Measurements from ENCODE around the gene TUBB4A. TPM values are rescaled to one million over a fixed set of nuclear protein-coding genes. Genes with fewer than 3 reads are reported as not detected.

The TUBB4A gene
- total and polyA plus RNA-seq, 2 of the 8 experiments (the other 6 are each of a cell fraction or from before 2014, with no cell fraction given) = 16.8 to 30.4 TPM

DNA sequence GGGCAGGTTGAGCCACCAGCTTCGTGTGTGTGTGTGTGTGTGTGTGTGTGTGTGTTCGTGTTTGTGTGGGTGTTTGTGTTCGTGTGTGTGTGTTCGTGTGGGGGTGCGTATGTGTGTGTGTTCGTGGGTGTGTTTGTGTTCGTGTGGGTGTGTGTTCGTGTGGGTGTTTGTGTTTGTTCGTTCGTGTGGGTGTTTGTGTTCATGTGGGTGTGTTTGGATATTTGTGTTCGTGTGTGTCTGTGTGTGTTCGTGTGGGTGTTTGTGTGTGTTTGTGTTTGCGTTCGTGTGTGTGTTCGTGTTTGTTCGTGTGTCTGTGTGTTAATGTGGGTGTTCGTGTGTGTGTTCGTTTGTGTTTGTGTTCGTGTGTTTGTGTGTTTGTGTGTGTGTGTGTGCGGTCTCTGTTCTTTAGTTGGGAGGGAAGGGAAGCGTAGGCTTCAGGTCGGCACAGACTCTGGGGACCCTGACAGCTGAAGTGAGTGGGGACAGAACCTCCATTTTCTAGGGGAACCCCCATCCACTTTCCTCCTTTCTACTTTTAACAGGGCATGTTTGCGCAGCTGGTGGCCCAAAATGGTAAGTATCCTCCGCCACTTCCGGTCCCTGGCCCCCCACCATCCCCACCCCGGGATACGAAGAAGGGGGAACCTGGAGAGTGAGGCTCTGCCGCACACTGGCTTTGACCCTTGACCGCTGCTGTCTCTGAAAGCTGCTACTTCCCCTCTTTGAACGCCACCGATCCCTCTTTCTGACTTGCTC lies 30.3 kb upstream of the TUBB4A start:
- H3K23me2 ChIP-seq (ENCODE audit: low read depth, low read length) = peaks cover 20% of the 10 kb centered on the region
- 33% methylated on average over 29 of the region's 31 CpGs; no CpG with 5 or more reads in 1 of the 2 experiments for WGBS, 2 experiments (ENCODE audit: extremely low coverage in 1 of 2, insufficient coverage in 1 of 2, insufficient read length in 1 of 2, insufficient replicate concordance in 2 of 2, low coverage in 1 of 2, low lambda C conversion rate in 2 of 2, missing lambda C conversion rate in 1 of 2)
- H3K27me3 ChIP-seq (replicated peaks in 1 of 4; ENCODE audit: control insufficient read depth in 3 of 4, extremely low read depth in 1 of 4, insufficient read depth in 3 of 4, low read length in 3 of 4) = peaks cover 17 to 43% (median 39%) of the 10 kb centered on the region in 4 experiments
- peak overlapping the region; percentile 98 to 100 for H3K4me2 ChIP-seq (ENCODE audit: insufficient read depth in 1 of 2, low read depth in 2 of 2, low read length in 2 of 2)
- DNase-seq (ENCODE audit: low read depth in 1 of 2, low spot score in 2 of 2) (no peak), FAIRE-seq (no peak)
- H3K27ac ChIP-seq (ENCODE audit: low read depth, low read length) = no peak overlapping the region
- H3K9me3 ChIP-seq (ENCODE audit: insufficient read depth in 2 of 2, low read depth in 1 of 2, low read length in 1 of 2) = peaks cover 3 to 5% of the 10 kb centered on the region in 2 experiments; a peak in 2 of 4 replicates
- peak overlapping the region; percentile 62 for H3K56ac ChIP-seq (replicated peaks; ENCODE audit: insufficient read length, low read depth, low read length)
- H2BK5ac ChIP-seq (ENCODE audit: low read depth, low read length) = peak overlapping the region; percentile 80; the same call in 1 of the 2 replicates
- H4K91ac ChIP-seq (replicated peaks; ENCODE audit: insufficient read length, low read length) = peak overlapping the region; percentile 63
- H2BK20ac ChIP-seq (ENCODE audit: low read length) = 0 out of 2 replicates have a peak overlapping the region, but pooled peaks have one; percentile 72
- H3K23ac ChIP-seq (ENCODE audit: insufficient read length) = no peak overlapping the region
- peak overlapping the region; percentile 88 for H3K4ac ChIP-seq (replicated peaks; ENCODE audit: insufficient read length, low read depth, low read length)
- TF ChIP-seq SUZ12 (IDR thresholded peaks at IDR 0.05; ENCODE audit: low read length) = peak; percentile 36; the same call in 1 of the 2 replicates
- TF ChIP-seq GTF2F1 (IDR thresholded peaks at IDR 0.05; ENCODE audit: borderline replicate concordance, low read depth, low read length) = no peak
- TF ChIP-seq RNF2 (IDR thresholded peaks at IDR 0.05; ENCODE audit: borderline replicate concordance, low read depth, low read length, missing control alignments, poor library complexity, severe bottlenecking) = peak; percentile 98
- TF ChIP-seq CBX8 (IDR thresholded peaks at IDR 0.05; ENCODE audit: borderline replicate concordance, low read depth, low read length) = peak; percentile 79; the same call in 1 of the 2 replicates
- peak overlapping the region; percentile 98; the same call in 1 of the 2 replicates for H2BK15ac ChIP-seq (ENCODE audit: low read length)
- H2AFZ ChIP-seq (ENCODE audit: low read length) = no peak overlapping the region
- H4K20me1 ChIP-seq (replicated peaks in 1 of 2; ENCODE audit: control insufficient read depth in 1 of 2, insufficient read depth in 2 of 2, low read length in 2 of 2) = peaks cover 0 to 4% of the 10 kb centered on the region in 2 experiments
- H3K4me3 ChIP-seq (ENCODE audit: extremely low read depth in 1 of 4, insufficient read depth in 2 of 4, low read depth in 3 of 4, low read length in 4 of 4) = peak overlapping the region; percentile 27 to 70 (median 34); a peak in 6 of 8 replicates
- no peaks in the 10 kb centered on the region for H3K79me2 ChIP-seq (ENCODE audit: control insufficient read depth in 1 of 2, insufficient read depth in 2 of 2, low read length in 2 of 2)
- H2AK5ac ChIP-seq (ENCODE audit: low read depth, low read length) = peak overlapping the region; percentile 84
- H3K36me3 ChIP-seq (ENCODE audit: control insufficient read depth in 2 of 4, insufficient read depth in 4 of 4, low read length in 3 of 4) = no peaks in the 10 kb centered on the region; a peak in 1 of 8 replicates
- peak overlapping the region in 2 of 4 experiments; percentile 5 to 48; a peak in 2 of 7 replicates for H3K9ac ChIP-seq (replicated peaks in 1 of 4; ENCODE audit: extremely low read depth in 1 of 4, low read depth in 3 of 4, low read length in 3 of 4)
- H2BK12ac ChIP-seq (ENCODE audit: low read depth, low read length) = peak overlapping the region; percentile 77
- H3K79me1 ChIP-seq (ENCODE audit: low read depth, low read length) = peaks cover 4% of the 10 kb centered on the region
- H3K14ac ChIP-seq (ENCODE audit: insufficient read length) = no peak overlapping the region
- H4K8ac ChIP-seq (ENCODE audit: extremely low read depth, insufficient read depth, low read length) = no peak overlapping the region
- ChIA-PET POLR2A (ENCODE audit: partially characterized antibody) (interaction anchor here (0.9 to 6.7 kb wide), 5 partner anchors 11 to 567 kb away, joined by 3 to 72 read pairs (median 4); no protein-coding TSS in a partner anchor), CTCF (ENCODE audit: partially characterized antibody) (interaction anchor here (0.9 to 1.4 kb wide), 3 partner anchors 18 to 108 kb away, joined by 3 to 4 read pairs (median 3); partner anchors contain the start of gene KHSRP)
- peak overlapping the region; percentile 71 for H3K18ac ChIP-seq (ENCODE audit: extremely low read depth, low read length)
- peaks cover 5 to 29% (median 19%) of the 10 kb centered on the region in 4 experiments for H3K4me1 ChIP-seq (replicated peaks in 1 of 4; ENCODE audit: control insufficient read depth in 3 of 4, insufficient read depth in 4 of 4, low read length in 3 of 4)
- no peak overlapping the region for H4K5ac ChIP-seq (ENCODE audit: insufficient read length, low read depth, low read length)
- H2BK120ac ChIP-seq (replicated peaks; ENCODE audit: low read depth, low read length) = peak overlapping the region; percentile 12

Data from H1 (cell line).